ENCODE data around the gene KMT2B.
A peak's percentile ranks its signal among the peaks of the same experiment; 100 is the strongest.
"Not testable (repeated sequence)": the region's sequence is repeated elsewhere in the genome, so short reads cannot be mapped to it uniquely, and the experiment has no call there.

Gene KMT2B, protein sequence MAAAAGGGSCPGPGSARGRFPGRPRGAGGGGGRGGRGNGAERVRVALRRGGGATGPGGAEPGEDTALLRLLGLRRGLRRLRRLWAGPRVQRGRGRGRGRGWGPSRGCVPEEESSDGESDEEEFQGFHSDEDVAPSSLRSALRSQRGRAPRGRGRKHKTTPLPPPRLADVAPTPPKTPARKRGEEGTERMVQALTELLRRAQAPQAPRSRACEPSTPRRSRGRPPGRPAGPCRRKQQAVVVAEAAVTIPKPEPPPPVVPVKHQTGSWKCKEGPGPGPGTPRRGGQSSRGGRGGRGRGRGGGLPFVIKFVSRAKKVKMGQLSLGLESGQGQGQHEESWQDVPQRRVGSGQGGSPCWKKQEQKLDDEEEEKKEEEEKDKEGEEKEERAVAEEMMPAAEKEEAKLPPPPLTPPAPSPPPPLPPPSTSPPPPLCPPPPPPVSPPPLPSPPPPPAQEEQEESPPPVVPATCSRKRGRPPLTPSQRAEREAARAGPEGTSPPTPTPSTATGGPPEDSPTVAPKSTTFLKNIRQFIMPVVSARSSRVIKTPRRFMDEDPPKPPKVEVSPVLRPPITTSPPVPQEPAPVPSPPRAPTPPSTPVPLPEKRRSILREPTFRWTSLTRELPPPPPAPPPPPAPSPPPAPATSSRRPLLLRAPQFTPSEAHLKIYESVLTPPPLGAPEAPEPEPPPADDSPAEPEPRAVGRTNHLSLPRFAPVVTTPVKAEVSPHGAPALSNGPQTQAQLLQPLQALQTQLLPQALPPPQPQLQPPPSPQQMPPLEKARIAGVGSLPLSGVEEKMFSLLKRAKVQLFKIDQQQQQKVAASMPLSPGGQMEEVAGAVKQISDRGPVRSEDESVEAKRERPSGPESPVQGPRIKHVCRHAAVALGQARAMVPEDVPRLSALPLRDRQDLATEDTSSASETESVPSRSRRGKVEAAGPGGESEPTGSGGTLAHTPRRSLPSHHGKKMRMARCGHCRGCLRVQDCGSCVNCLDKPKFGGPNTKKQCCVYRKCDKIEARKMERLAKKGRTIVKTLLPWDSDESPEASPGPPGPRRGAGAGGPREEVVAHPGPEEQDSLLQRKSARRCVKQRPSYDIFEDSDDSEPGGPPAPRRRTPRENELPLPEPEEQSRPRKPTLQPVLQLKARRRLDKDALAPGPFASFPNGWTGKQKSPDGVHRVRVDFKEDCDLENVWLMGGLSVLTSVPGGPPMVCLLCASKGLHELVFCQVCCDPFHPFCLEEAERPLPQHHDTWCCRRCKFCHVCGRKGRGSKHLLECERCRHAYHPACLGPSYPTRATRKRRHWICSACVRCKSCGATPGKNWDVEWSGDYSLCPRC (N-terminal part only)

DNA sequence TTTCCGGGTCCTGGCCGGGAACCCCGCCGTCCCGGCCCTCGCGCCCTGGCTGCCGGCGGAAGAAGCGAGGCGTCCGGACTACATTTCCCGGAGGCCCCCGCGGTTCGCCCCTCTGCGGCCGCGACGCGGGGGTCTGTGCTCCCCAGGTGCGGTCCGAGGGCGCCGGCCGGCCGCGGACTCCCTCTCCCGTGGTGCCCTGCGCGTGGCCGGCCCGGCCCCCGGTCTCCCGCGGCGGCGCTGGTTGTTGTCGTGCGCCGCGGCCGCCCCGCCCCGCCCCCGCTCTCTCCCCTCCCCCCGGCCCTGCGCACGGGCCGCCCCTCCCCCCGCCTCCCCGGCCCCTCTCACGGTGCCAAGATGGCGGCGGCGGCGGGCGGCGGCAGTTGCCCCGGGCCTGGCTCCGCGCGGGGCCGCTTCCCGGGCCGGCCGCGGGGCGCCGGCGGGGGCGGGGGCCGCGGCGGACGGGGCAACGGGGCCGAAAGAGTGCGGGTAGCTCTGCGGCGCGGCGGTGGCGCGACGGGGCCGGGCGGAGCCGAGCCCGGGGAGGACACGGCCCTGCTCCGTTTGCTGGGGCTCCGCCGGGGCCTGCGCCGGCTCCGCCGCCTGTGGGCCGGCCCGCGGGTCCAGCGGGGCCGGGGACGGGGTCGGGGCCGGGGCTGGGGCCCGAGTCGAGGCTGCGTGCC lies at the start of gene KMT2B:
TSS of gene KMT2B (plus strand) at position 339 of the 680 bp plus-strand sequence. CDS start at position 355, 16 bp downstream.
- no peaks in the 10 kb centered on the region for H3K9me3 Mint-ChIP-seq (ENCODE audit: low read depth)
- H3K4me3 Mint-ChIP-seq, result peak within 1 kb of the TSS; percentile 93
- H3K27ac Mint-ChIP-seq, result peak within 1 kb of the TSS; percentile 96
- peaks cover 7% of the 10 kb centered on the region for H3K36me3 Mint-ChIP-seq
- H3K4me1 Mint-ChIP-seq (ENCODE audit: low read depth), result peaks cover 45% of the 10 kb centered on the region
- H3K27me3 Mint-ChIP-seq, result no peaks in the 10 kb centered on the region

GRCh38 chr19:35669566-35669965 lies 48.2 kb upstream of the KMT2B start:
- Mint-ChIP-seq H3K4me1 (ENCODE audit: low read depth) (peaks cover 8% of the 10 kb centered on the region), H3K9me3 (ENCODE audit: low read depth) (no peaks in the 10 kb centered on the region), H3K4me3 (no peak overlapping the region), H3K27ac (no peak overlapping the region), H3K36me3 (peaks cover 2% of the 10 kb centered on the region), H3K27me3 (peaks cover 6% of the 10 kb centered on the region)

GRCh38 chr19:35669974-35670373 lies 47.8 kb upstream of the KMT2B start:
- Mint-ChIP-seq H3K36me3 (peaks cover 2% of the 10 kb centered on the region), H3K27ac (no peak overlapping the region), H3K27me3 (peaks cover 6% of the 10 kb centered on the region), H3K4me3 (no peak overlapping the region), H3K9me3 (ENCODE audit: low read depth) (no peaks in the 10 kb centered on the region), H3K4me1 (ENCODE audit: low read depth) (peaks cover 8% of the 10 kb centered on the region)

DNA sequence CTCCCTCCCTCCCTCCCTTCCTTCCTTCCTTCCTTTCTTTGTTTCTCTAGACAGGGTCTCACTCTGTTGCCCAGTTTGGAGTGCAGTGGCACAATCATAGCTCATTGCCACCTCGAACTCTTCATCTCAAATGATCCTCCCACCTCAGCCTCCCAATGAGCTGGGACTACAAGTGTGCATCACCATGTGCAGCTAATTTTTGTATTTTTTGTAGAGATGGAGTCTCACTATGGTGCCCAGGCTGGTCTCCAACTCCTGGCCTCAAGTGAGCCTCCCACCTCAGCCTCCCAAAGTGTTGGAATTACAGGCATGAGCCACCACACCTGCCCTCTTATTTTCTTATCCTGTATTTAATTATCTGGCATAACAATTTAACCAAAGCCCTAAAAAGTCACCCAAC lies 47.1 kb upstream of the KMT2B start:
- H3K36me3 Mint-ChIP-seq, result peaks cover 2% of the 10 kb centered on the region
- no peak overlapping the region for H3K4me3 Mint-ChIP-seq
- no peaks in the 10 kb centered on the region for H3K9me3 Mint-ChIP-seq (ENCODE audit: low read depth)
- peaks cover 6% of the 10 kb centered on the region for H3K27me3 Mint-ChIP-seq
- H3K27ac Mint-ChIP-seq, result no peak overlapping the region
- H3K4me1 Mint-ChIP-seq (ENCODE audit: low read depth), result peaks cover 8% of the 10 kb centered on the region

- H3K27ac Mint-ChIP-seq, result no peak overlapping the region
- peaks cover 2% of the 10 kb centered on the region for H3K36me3 Mint-ChIP-seq
- no peaks in the 10 kb centered on the region for H3K9me3 Mint-ChIP-seq (ENCODE audit: low read depth)
- H3K27me3 Mint-ChIP-seq, result peaks cover 6% of the 10 kb centered on the region
- peak overlapping the region; percentile 17 for H3K4me3 Mint-ChIP-seq
- H3K4me1 Mint-ChIP-seq (ENCODE audit: low read depth), result peaks cover 8% of the 10 kb centered on the region
Observed at GRCh38 chr19:35671818-35672217, 46.0 kb upstream of the KMT2B start.

- Mint-ChIP-seq H3K27ac (no peak overlapping the region), H3K27me3 (peaks cover 10% of the 10 kb centered on the region), H3K4me1 (ENCODE audit: low read depth) (peaks cover 8% of the 10 kb centered on the region)
Observed at GRCh38 chr19:35673121-35673804, 44.5 kb upstream of the KMT2B start.

GRCh38 chr19:35675589-35676140 lies 42.1 kb upstream of the KMT2B start:
- no peaks in the 10 kb centered on the region for H3K9me3 Mint-ChIP-seq (ENCODE audit: low read depth)
- no peak overlapping the region for H3K4me3 Mint-ChIP-seq
- peaks cover 5% of the 10 kb centered on the region for H3K36me3 Mint-ChIP-seq
- H3K27ac Mint-ChIP-seq, result peak overlapping the region; percentile 11
- H3K27me3 Mint-ChIP-seq, result peaks cover 8% of the 10 kb centered on the region
- peaks cover 8% of the 10 kb centered on the region for H3K4me1 Mint-ChIP-seq (ENCODE audit: low read depth)

More at GRCh38 chr19:35673121-35673804, 44.5 kb upstream of the KMT2B start:
- H3K9me3 Mint-ChIP-seq (ENCODE audit: low read depth), result no peaks in the 10 kb centered on the region
- peaks cover 5% of the 10 kb centered on the region for H3K36me3 Mint-ChIP-seq
- peak overlapping the region; percentile 76 for H3K4me3 Mint-ChIP-seq

DNA sequence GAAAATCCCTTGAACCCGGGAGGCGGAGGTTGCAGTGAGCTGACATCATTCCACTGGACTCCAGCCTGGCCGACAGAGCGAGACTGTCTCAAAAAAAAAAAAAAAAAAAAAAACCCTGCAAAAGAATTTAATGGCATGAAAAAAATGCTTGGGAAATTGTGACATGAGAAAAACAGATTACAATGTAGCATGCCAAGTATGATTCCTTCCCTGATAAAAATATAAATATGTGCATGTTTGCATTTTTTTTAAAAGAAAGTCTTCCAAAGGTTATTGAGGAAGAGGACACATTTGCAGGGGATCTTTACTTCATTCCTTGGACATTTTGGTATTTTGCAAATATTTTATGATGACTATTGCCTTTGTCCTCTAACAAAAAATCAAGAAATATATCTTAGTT lies 28.0 kb upstream of the KMT2B start:
- no peaks in the 10 kb centered on the region for H3K36me3 Mint-ChIP-seq
- no peaks in the 10 kb centered on the region for H3K27me3 Mint-ChIP-seq
- H3K9me3 Mint-ChIP-seq (ENCODE audit: low read depth), result no peaks in the 10 kb centered on the region
- H3K4me3 Mint-ChIP-seq, result no peak overlapping the region
- H3K4me1 Mint-ChIP-seq (ENCODE audit: low read depth), result no peaks in the 10 kb centered on the region
- no peak overlapping the region for H3K27ac Mint-ChIP-seq

GRCh38 chr19:35691106-35691505 lies 26.7 kb upstream of the KMT2B start:
- H3K27me3 Mint-ChIP-seq; H3K27ac Mint-ChIP-seq; H3K36me3 Mint-ChIP-seq; H3K9me3 Mint-ChIP-seq (ENCODE audit: low read depth); H3K4me3 Mint-ChIP-seq; H3K4me1 Mint-ChIP-seq (ENCODE audit: low read depth): not testable (repeated sequence)

- H3K36me3 Mint-ChIP-seq, result no peaks in the 10 kb centered on the region
- H3K9me3 Mint-ChIP-seq (ENCODE audit: low read depth), result no peaks in the 10 kb centered on the region
- peaks cover 2% of the 10 kb centered on the region for H3K4me1 Mint-ChIP-seq (ENCODE audit: low read depth)
- no peak overlapping the region for H3K27ac Mint-ChIP-seq
- no peaks in the 10 kb centered on the region for H3K27me3 Mint-ChIP-seq
- H3K4me3 Mint-ChIP-seq, result no peak overlapping the region
Observed at GRCh38 chr19:35692010-35692409, 25.8 kb upstream of the KMT2B start.

GRCh38 chr19:35693422-35693821 lies 24.4 kb upstream of the KMT2B start:
- Mint-ChIP-seq H3K9me3 (ENCODE audit: low read depth) (no peaks in the 10 kb centered on the region), H3K27me3 (no peaks in the 10 kb centered on the region), H3K4me3 (no peak overlapping the region), H3K4me1 (ENCODE audit: low read depth) (peaks cover 2% of the 10 kb centered on the region), H3K36me3 (no peaks in the 10 kb centered on the region), H3K27ac (no peak overlapping the region)

DNA sequence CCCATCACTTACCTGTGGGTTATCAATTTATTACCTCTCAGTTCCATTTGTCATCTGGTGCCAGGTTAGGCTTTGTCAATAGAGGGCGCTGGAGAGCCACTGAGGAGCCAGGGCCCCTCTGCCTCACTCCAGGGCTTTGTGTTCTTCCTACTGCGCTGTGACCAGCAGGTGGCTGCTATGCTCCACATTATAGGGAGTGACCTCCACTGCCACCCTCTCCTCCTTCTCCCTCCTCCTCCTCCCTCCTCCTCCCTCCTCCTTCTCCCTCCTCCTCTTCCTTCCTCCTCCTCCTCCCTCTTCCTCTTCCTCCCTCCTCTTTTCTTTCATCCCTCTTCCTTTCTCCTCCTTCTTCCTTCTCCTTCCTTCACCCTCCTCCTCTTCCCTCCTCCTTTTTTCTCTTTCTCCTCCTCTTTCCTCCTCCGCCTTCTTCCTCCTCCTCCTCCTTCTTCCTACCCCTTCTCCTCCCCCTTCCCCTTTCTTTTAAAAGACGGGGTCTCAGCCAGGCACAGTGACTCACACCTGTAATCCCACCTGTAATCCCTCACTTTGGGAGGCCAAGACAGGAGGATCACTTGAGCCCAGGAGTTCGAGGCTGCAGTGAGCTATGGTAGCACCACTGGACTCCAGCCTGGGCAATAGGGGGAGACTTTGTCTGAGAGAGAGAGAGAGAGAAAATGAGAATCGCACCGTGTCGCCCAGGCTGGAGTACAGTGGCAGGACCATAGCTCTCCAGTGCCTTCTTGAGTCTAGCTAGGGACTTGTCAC lies 23.8 kb upstream of the KMT2B start:
- Mint-ChIP-seq H3K4me3 (no peak overlapping the region), H3K36me3 (no peaks in the 10 kb centered on the region), H3K27me3 (no peaks in the 10 kb centered on the region), H3K27ac (no peak overlapping the region), H3K4me1 (ENCODE audit: low read depth) (peaks cover 2% of the 10 kb centered on the region), H3K9me3 (ENCODE audit: low read depth) (no peaks in the 10 kb centered on the region)

GRCh38 chr19:35695895-35696422 lies 21.8 kb upstream of the KMT2B start:
- no peaks in the 10 kb centered on the region for H3K9me3 Mint-ChIP-seq (ENCODE audit: low read depth)
- H3K4me3 Mint-ChIP-seq, result no peak overlapping the region
- H3K27ac Mint-ChIP-seq, result no peak overlapping the region
- H3K27me3 Mint-ChIP-seq, result no peaks in the 10 kb centered on the region
- H3K36me3 Mint-ChIP-seq, result no peaks in the 10 kb centered on the region
- H3K4me1 Mint-ChIP-seq (ENCODE audit: low read depth), result peaks cover 2% of the 10 kb centered on the region
